ENCODE data around the gene ELAVL2.

Gene ELAVL2

DNA sequence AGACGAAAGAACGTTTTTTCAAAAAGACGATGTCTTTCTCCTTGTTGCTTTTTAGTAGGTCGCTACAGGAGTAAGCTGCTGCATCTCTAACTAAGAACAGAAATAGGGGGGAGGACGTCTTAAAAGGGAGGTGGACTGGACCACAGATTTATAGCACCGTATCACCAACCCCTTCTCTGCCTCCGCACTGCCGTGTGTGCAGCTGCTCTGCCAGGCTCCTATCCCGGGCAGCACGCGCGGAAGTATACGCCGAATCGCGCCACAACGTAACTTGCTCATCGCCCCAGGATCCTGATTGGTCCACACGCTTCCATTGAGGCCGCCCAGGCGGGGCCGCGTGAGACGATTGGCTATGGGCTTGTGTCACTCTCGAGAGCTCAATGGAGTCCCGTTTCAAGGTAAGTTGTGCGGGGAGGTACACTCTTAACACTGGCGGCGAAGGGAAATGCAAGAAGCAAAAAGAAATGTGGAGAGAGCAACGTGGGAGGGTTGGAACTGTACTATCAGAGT, at the start of gene ELAVL2:
Gene ELAVL2, minus strand, starts transcription at position 121 of the 510 bp plus-strand sequence. CDS start 64,006 bp downstream, outside the sequence.
- DNase-seq = peak; percentile 99

DNA sequence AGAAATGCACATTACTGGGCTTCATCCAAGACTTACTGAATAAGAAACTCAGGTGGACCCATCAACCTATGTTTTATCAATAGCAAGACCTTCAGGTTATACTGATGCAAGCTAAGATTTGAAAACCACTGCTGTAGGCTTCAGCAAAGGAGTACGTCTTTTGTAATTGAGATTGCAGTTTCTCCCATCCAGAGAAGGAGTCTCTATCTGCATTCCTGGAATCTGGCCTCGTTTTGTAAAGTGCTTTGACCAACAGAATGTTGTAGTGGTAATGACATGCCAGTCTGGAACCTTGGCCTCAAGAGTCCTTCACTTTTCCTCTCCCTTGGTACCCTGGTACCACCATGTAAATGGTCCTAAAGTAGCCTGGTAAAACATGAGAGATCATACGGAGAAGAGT, 32.2 kb upstream of the ELAVL2 start:
- DNase-seq = no peak

DNA sequence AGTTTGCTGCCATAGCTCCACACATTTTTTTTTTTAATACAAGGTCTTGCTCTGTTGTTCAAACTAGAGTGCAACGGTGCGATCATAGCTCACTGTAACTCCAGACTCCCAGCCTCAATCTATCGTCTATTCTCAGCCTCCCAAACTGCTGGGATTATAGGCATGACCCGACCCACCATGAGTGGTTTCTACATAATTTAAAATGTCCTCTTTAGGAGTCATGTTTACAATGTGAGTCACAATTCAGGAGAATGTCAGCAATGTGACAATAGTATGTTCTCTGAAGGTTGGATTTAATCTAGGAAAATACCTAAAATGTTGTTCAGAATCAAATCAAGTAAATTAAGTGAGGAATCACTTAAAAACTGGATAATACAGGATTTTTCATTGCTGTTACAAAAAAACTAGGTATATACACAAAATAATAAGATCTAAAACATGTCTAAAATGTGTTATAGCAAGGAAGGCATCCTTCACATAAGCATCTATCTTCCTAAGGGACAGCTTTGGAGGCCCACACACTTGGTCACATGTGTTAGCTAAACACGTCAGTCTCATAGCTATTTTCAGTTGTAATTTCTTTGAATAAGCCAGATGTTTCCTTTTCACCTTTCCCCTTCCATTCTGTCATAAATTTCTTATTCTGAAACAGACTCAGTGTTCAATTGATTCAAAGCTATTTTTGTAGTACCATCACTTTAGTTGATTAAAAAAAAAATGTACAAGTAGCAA, 30.0 kb upstream of the ELAVL2 start:
- peak; percentile 7 for DNase-seq

DNA sequence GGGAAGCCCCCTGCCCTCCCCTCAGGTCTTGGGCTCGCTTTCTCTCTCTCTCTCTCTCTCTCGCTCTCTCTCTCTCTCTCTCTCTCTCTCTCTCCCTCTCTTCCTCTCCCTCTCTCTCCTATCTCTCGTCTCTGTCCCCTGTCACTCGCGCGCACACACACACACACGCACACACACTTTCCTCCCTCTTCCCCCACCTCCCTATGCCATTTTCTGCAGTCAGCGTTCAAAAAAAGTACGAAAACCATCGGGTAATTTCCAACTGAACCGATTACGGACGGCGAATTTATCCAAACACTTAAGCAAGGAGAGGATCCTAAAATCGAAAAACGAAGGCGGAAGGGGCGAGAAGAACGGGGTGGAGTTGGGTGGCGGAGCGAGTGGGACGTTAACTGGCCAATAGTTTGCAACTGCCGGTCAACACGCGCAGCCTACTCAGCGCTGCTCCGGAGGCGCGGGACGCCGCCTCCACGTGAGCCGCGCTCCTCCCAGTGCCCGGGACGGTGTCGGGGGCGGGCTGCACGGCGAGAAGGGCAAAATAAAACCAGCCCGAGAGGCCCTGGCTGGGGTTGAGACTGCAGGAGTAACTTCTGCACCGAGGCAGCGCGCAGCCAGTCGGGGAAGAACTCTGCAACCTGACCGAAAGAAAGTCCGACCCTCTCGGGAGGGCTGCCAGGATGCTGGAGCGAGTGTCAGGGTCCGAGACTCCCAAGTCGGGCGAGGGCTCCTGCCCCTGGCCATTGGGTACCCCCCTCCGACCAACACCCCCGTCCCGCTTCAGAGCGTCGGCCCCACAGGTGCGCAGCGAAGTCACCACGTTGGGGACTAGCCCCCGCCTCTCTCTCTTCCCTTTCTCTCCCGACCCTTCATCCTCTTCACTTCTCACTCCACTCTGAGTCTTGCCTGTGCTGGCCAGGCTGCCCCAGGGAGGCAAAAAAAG, 24.9 kb upstream of the ELAVL2 start:
- peak; percentile 50 for DNase-seq

DNA sequence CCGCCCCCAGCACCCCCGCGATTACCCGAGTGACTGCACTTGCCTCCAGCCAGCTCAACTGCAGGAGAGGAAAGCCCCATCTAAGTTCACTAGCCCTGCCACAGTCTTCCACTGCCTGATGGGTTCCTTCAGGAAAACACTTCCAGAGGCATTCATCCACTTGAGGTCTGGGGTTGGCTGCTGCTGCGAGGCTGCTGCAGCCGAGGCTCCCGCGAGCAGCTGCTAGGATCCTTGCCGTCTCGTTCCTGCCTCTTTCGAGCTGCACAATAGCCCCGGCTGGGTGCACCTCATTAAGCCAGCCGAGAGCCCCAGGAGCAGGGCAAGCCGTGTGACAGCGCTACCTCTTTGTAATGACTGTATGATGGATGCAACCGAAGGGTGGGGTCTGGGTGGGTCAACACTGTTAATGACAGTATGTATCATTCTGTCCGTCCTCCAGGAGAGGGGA, 24.2 kb upstream of the ELAVL2 start:
- peak; percentile 23 for DNase-seq

DNA sequence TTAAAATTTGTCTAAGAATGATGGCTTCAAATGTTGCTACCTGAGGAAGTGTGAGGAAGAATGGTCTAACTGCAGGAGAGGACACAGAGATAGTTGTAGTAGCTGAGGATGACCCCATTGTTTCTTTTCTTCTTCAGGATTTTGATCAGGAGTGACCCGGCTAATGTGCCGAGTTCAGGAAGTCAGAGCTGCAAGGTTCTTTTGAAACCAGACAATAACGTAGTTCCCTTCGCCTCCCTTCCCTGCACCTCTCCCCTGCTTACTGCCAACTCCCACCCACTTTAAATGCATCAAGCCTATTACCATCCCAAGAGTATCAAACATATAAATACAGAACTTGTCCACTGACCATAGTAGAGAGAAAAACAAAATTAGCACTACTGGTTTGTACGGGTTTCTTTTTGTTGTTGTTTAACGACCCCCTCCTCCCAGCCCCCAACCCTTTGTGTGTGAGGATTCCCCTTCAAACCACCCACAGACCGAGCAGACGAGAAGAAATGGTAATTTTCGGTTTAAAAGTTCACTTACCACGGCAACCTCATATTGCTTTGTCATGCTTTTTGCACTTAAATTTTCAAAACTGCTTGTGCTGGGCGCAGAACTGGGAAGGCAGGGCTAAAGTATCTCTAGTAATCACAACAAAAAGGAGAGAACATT, 23.5 kb upstream of the ELAVL2 start:
- DNase-seq = no peak

DNA sequence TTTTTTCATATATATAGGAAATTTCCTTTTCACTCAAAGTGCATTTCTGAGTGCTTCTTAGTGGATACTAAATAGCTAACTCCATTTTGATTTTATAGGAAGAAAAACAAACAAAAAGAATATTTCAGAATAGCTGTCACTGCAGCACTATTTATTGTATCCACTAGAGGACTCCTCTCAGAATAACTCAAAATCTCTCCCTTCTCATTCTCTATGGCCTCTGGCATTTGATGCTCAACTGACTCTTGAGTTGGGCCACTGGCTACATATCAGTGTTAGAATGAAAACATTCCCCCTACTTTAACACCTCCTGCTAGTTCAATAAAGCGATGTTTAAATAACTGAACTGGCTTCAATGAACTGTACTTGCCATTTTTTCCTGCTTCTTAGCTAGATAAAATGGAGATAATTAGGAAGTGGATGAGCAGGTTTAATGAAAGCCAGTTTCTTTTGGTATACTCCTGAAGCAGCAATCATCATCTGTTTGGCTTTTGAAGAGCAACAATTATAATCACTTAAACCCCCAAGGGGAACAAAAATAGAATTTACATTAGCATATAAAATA, 16.6 kb upstream of the ELAVL2 start:
- no peak for DNase-seq

DNA sequence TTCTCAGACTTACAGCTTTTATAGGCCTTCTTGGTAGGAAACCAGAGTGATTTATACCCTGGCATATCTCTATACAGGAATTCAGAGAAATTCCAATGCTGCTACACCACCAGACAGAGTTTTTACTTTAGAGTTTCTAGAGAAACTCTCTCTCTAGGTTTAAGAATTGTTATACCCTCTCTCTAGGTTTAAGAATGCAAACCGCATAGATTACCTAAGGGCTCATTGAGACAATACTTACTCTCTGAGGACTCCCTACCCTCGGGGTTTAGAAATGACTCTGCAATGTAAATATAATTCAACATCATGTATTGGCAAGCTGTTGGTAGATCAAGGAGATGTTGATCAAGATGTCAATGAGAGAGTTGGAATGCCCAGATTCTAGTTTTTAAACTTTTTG, 15.3 kb upstream of the ELAVL2 start:
- DNase-seq = no peak

DNA sequence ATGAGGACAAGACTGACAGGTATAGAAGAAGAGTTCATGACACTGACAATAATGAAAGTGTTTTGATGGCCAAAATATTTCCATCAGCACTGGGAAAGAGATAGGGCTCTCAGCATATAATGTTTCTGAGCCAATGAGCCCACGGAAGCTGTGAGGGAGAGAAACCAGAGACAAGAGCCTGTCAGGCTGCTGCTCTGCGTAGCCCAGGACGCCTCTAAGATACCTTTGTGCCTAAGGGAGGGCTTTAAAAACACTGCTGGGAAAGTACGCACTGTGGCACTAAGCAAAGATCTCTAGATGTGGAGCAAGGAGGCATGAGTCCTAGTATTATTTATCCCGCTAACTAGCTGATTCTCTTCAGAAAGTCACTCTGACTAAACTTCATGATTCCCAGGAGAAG, 11.0 kb upstream of the ELAVL2 start:
- no peak for DNase-seq

DNA sequence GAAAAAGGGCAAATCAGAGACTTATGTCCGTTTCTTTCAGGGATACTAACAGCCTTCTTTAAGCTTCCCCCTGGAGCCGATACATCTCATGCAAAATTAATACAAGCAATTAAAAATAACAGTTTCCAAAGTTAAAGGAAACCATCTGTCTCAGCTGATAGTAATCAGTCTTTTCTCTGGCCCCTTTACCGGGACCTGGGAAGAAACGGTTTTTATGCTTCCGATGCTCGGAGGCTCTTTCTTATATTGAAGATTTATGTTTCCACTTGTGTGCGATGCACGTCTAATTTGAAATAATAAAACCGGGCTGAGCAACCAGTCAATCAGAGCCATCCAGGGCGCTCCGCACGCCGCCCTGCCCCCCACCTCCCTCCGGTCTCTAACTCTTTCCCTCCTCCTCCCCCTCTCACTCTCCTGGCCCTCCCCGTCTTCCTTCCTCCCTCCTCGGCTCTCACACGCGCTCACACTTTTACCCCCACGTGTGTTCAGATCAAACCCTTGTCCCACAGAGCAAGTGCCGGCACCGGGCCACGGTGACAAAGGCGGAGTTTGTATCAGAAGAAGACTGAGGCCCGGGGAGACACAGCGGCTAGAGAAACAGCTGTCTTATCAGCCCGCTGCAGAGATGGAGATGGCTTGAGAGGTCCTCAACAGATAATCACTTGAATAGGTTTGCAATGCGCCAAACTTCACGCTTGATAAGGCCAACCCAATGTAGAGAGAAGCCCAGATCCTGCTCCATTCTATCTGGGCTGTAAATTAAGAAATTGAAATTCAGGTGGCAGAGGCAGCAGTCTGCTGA, 5.1 kb upstream of the ELAVL2 start:
- DNase-seq = no peak

DNA sequence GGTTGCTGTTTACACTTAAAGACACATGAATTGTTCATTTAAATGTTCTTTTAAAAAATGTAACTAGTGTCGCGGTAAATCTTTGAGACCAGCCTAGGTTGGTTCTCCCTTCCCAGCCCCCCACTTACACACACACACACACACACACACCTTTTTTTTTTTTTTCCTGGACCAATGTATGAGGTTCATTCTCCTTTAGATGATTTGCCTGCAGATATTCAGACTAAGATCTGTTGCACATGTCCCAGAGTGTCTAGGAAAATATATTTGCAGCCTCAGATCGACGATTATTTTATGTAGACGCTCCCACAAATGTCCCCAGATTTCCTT, 4.4 kb upstream of the ELAVL2 start:
- no peak for DNase-seq

DNA sequence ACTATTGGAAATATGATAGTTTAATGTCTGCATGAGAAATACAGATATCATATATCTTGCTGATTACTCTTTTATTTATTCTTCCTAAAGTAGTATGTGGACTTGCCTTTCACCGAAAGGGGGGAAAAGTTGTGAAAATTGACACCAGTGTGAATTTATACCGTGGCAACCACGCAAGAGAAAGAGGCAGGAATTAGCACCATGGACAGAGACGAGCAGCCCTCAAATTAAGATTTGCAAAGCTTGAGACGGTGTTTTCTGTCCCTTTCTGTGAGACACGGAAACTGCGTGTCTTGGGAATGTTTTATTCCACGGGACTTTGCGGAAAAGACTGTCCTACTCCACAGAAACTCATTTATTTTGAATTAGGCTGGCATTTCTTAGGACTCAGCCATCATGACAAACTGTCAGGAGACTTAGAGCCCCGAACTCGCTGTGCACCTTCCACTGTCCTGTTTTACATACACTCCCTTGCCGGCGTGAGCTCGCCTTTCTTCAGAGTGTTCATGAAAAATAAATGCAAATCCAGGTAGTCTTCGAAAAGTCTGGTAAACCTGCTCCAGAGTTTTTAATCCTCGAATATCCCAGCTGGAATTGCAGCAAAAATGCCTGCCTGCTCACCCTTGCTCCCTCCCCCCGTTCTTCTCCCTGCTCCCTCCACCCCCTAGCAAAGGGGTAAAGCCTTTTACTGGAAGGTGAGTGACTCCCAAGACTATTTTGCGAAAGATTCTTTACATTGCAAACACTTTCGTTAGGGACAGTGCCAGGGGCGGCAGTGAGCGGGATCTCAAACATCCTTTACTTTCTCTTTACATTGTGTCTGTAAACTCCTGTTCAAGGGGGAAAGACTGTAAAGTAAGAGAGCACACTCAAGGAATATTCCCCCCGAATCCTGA, 3.8 kb upstream of the ELAVL2 start:
- peak; percentile 45 for DNase-seq

DNA sequence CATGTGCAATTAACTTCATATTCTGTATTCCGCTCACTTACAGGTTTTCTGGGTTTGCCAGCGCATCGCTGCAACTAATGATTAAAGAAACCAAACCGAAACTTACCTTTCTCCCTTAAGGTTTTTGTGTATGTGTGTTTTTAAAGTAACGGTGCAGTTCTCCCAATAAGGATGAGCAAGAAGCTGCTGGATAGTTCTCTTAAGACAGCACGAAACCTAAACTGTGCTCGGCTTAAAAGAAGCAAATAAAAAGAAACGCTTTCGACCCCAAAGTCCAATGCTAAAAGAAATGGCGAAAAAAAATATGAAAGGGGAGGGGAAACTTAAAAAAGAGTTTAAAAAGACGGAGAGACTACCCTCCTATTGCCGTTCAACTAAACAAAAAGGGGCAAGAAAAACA, 340 bp downstream of the ELAVL2 start:
- DNase-seq = no peak

DNA sequence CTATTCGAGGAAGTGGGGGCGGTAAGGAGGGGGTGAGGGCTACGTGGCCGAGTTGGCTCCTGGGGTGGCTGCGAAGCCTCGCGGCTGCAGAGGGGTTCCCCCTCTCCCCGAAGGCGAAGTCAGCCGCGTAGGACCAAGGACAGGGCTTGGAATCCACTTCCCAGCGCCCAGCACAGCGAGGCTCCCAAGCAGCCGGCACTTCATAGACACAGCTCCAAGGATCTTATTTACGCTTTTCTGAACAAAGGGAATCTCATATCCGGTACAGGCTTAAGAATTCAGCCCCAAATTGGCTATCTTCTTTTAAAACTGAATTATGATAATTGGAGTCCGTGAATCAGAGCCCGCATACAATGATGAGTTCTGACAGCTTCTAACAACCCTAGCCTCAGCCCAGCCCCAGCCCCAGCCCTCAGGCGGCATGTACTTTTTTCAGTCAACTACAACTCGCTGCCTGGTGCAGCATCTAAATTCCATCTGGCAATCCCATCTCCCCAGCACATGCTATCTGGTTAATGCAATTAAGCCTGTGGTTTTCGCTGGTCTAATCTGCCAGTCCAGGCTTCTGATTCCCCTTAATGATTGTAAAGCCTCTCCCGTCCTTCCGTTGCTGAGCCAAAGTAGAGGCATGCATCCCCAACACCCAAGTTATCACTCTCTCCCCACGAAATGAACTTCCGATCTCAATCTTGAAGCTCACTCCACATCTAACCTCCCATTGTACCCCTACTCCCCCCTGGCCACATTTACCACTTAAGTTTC, 1.0 kb downstream of the ELAVL2 start:
- DNase-seq = peak; percentile 44

DNA sequence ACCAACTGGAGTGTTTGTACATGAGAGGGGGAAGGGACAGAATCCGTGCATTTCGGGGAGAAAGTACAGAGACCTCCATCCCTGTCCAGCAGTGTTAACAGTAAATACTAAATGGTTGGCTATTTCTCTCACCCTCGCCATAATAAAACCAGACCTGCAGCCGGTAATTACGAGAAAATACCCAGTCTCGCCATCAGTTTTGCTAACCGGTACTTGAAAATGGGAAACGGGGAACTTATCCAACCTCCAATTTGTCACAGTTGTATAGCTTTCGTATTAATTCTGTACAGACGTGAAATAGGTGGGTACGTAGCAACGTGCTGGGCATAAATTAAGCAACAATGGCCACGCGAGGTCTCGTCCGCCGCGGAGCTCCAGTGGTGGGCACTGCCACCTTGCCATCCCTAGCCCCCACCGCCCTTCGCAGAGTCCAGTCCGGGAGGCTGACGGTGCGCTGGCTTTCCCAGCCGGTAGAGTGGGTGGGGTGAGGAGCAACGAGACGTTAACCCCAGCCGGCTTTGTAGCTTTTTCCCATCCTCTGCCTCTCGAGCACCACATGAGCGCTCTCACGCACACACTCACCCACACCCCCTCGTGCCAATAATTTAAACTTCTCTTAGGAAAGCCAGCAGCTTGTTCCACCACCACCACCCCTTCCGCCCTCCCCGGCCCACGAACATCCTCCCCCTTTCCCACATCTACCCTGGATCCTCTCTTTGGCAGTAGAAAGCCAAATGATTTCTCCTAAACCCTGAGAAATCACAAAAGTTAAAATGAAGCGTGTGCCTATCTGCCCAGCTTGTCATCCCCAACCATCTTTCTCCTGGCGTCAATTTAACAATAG, 1.8 kb downstream of the ELAVL2 start:
- no peak for DNase-seq

DNA sequence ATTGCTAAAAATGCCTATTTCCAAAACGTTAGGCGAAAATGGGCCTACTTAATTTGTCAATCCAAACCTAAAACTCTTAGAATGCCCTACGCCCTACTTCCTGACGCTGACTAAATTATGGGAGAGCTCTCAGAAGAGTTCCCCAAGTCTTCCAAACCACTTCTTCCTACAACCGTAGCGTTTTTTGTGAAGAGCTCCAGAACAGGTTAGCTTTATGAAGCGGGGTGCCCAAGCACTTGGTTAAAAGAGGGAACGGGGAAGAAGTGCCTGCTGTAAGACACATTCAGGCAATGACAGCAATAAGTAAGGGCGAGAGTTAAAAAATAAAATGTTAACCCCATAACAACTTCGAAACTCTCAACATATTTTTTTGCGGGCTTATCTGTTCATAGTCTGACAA, 2.8 kb downstream of the ELAVL2 start:
- DNase-seq = no peak

DNA sequence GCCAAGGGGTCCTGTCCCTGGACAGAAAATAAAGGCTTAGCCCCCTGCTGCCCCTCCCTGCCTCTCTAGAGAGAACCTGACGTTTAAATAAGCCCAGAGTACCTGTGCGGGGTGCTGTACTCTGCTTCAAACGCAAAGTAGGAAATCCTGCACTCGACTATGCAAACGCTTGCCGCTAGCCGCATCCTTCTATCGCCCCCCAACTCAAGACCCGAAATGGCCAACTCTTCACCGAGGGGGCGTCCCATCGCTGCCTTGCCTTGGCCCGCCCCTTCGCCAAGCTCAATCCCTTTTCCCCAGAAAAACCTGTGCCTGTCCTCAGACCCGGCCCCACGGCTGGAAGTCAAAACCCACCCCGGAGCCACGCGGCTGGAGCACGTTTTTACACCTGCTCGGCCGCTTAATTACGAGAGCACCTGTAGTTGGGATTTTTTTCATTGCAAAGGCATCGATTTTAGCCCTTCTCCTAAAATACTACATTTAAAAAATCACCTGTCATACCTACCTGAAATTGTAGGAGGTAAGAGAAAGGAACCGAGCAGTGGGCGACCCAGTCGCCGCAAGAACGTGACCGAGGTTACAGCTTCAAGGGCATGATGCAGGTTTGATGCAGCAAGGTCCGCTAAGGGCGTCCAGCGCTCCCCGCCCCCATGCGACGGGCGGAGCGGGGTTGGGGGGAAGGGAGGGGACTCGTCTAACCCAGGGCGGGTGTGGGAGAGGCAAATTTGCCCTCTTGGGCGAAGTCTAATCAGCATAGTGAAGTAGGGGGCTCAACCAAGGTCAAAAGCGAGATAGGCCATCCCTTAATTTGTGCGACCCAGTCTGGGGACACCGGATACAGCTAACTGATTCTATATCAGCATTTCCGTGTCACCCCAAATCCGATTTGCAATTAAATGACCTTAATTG, 3.5 kb downstream of the ELAVL2 start:
- no peak for DNase-seq
